ENCODE data around the gene RNASEH2B.

The RNASEH2B gene

GRCh38 chr13:50914176-50914700, 4.6 kb downstream of the RNASEH2B start:
- no peaks in the 10 kb centered on the region for H3K27me3 Mint-ChIP-seq
- ATAC-seq (replicated peaks) (no peak), DNase-seq (no peak)
- H3K27ac Mint-ChIP-seq: peak overlapping the region; percentile 67
- peaks cover 48 to 89% of the 10 kb centered on the region in 2 donors for H3K4me1 Mint-ChIP-seq
- H3K36me3 Mint-ChIP-seq: peaks cover 14 to 15% of the 10 kb centered on the region in 2 donors
- peak overlapping the region in 1 of 2 donors; percentile 47 for H3K4me3 Mint-ChIP-seq
- peaks cover 0 to 2% of the 10 kb centered on the region in 2 donors for H3K9me3 Mint-ChIP-seq

DNA sequence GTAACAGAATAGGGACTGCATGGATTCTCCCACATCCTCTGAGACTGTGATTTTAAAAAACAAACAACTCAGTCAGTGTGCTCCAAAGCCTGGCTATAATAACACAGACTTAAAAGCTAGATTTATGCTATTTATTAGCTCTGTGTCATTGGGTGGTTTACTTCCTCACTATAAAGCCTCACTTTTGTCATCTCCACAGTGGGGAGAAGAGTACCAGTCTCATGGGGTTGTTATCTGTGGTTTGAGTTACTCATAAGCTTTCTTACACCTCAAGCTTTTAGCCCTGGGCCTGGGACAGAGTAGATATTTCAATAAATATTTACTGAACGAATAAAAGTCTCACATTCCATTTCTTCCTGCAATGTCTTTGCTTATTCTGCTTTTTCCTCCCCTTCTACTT, 5.3 kb downstream of the RNASEH2B start:
- peaks cover 0 to 2% of the 10 kb centered on the region in 2 donors for H3K9me3 Mint-ChIP-seq
- no peak for DNase-seq
- H3K4me3 Mint-ChIP-seq: peak overlapping the region in 1 of 2 donors; percentile 3
- H3K4me1 Mint-ChIP-seq: peaks cover 52 to 94% of the 10 kb centered on the region in 2 donors
- peaks cover 14 to 15% of the 10 kb centered on the region in 2 donors for H3K36me3 Mint-ChIP-seq
- H3K27ac Mint-ChIP-seq: peak overlapping the region; percentile 82
- ATAC-seq (replicated peaks): peak; percentile 53 to 64
- H3K27me3 Mint-ChIP-seq: no peaks in the 10 kb centered on the region

GRCh38 chr13:50915565-50915964, 6.0 kb downstream of the RNASEH2B start:
- peaks cover 10 to 12% of the 10 kb centered on the region in 2 donors for H3K36me3 Mint-ChIP-seq
- peak; percentile 33 to 43 for ATAC-seq (replicated peaks)
- H3K4me3 Mint-ChIP-seq: peak overlapping the region; percentile 17 to 39
- peak; percentile 26 for DNase-seq
- H3K27me3 Mint-ChIP-seq: no peaks in the 10 kb centered on the region
- H3K4me1 Mint-ChIP-seq: peaks cover 52 to 95% of the 10 kb centered on the region in 2 donors
- peaks cover 0 to 2% of the 10 kb centered on the region in 2 donors for H3K9me3 Mint-ChIP-seq
- peak overlapping the region; percentile 82 for H3K27ac Mint-ChIP-seq

DNA sequence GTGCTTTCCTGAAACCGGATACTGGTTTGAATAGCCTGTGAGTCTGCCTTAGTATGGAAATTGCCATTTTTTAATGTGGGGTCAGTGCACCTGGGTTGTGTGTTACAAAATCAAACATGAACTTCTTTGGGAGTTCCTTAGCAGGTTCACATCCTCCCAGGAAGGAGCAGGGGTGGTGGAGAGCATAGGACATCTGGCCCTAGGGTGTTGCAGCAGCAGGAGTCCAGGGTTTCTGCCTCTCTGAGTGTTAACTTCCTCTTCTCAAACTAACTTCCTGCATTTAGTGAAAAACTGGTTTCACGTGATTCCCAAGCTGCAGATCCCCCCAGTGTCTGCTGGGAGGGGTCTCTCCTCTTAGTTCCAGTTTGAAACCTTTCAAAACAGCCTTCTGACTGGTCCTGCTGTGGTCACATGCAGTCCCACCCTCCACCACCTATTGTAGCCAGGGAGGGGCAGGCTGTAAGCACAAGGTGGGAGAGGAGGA, 7.2 kb downstream of the RNASEH2B start:
- ATAC-seq (replicated peaks): peak; percentile 37 to 43
- peaks cover 46 to 84% of the 10 kb centered on the region in 2 donors for H3K4me1 Mint-ChIP-seq
- H3K27ac Mint-ChIP-seq: peak overlapping the region; percentile 97
- H3K9me3 Mint-ChIP-seq: peaks cover 0 to 2% of the 10 kb centered on the region in 2 donors
- peak overlapping the region; percentile 73 to 74 for H3K4me3 Mint-ChIP-seq
- H3K36me3 Mint-ChIP-seq: peaks cover 10 to 11% of the 10 kb centered on the region in 2 donors
- peak; percentile 11 for DNase-seq
- no peaks in the 10 kb centered on the region for H3K27me3 Mint-ChIP-seq

GRCh38 chr13:50917572-50917971, 8.0 kb downstream of the RNASEH2B start:
- ATAC-seq (replicated peaks) (no peak), DNase-seq (no peak)
- H3K9me3 Mint-ChIP-seq: peaks cover 6% of the 10 kb centered on the region in 2 donors
- no peaks in the 10 kb centered on the region for H3K27me3 Mint-ChIP-seq
- peaks cover 38 to 76% of the 10 kb centered on the region in 2 donors for H3K4me1 Mint-ChIP-seq
- H3K36me3 Mint-ChIP-seq: peaks cover 18 to 20% of the 10 kb centered on the region in 2 donors
- no peak overlapping the region for H3K4me3 Mint-ChIP-seq
- peak overlapping the region; percentile 97 for H3K27ac Mint-ChIP-seq

GRCh38 chr13:50918567-50918966, 9.0 kb downstream of the RNASEH2B start:
- Mint-ChIP-seq H3K4me1 (peaks cover 37 to 66% of the 10 kb centered on the region in 2 donors), H3K36me3 (peaks cover 28 to 30% of the 10 kb centered on the region in 2 donors), H3K27ac (peak overlapping the region; percentile 51), H3K4me3 (no peak overlapping the region), H3K27me3 (no peaks in the 10 kb centered on the region), H3K9me3 (peaks cover 13 to 16% of the 10 kb centered on the region in 2 donors)
- no peak for DNase-seq
- no peak for ATAC-seq (replicated peaks)

DNA sequence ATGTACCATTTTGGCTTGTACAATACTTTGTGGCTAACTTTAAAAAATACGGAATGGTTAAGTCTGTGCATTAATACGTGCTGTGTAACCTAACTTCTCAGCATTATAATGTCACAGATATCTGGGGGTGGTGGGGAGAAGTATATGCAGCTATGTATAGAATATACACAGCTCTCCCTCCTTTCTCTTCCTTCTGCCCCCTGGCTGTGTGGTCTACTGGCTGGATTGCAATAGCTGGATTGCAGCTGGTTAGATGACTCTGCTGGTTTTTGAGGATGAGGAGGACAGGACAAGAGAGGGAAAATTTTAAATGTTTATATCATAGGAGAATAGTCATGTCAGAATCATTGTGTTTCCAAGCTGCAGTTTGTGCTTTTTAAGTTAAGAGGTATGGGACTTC, 9.7 kb downstream of the RNASEH2B start:
- no peak for ATAC-seq (replicated peaks)
- no peaks in the 10 kb centered on the region for H3K27me3 Mint-ChIP-seq
- peaks cover 33 to 35% of the 10 kb centered on the region in 2 donors for H3K36me3 Mint-ChIP-seq
- DNase-seq: no peak
- peaks cover 37 to 61% of the 10 kb centered on the region in 2 donors for H3K4me1 Mint-ChIP-seq
- no peak overlapping the region for H3K4me3 Mint-ChIP-seq
- H3K27ac Mint-ChIP-seq: peak overlapping the region; percentile 15
- H3K9me3 Mint-ChIP-seq: peaks cover 17 to 20% of the 10 kb centered on the region in 2 donors

DNA sequence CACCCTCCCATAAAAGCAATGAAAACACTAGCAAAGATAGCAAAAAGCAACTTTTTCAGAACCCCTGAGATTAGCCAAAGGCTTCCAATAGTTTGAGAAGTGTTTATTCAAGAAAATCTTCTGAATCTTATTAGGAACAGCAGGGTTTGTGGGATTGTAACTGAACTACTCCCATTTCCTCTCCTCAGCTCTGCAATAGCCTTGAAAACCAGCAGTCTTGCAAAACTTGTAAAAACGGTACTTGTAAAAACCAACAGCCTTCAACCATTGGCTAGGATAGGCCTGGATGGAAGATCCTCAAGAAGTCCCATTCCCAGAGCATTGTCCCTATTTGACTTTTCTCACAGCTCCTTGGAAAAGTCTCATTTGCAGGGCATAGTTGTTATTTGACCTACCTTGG, 12.1 kb downstream of the RNASEH2B start:
- Mint-ChIP-seq H3K36me3 (peaks cover 43 to 52% of the 10 kb centered on the region in 2 donors), H3K27ac (no peak overlapping the region), H3K4me1 (peaks cover 29 to 54% of the 10 kb centered on the region in 2 donors), H3K27me3 (no peaks in the 10 kb centered on the region), H3K9me3 (peaks cover 22 to 25% of the 10 kb centered on the region in 2 donors), H3K4me3 (no peak overlapping the region)
- no peak for DNase-seq
- no peak for ATAC-seq (replicated peaks)

DNA sequence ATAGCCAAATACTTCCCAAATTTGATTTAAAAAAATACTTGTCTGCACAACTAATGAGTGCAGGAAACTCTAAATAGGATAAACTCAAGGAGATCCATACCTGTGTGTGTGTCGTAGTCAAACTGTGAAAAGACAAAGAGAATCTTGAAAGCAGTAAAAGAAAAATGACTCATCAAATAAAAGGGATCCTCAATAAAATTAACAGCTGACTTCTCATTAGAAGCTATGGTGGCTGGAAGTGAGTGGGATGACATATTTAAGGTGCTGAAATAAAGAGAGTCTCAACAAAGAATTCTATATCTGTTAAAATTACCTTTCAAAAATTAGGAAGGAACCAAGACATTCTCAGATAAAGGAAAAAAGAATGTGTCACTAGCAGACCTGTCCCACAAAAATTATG, 13.7 kb downstream of the RNASEH2B start:
- peaks cover 38 to 47% of the 10 kb centered on the region in 2 donors for H3K36me3 Mint-ChIP-seq

DNA sequence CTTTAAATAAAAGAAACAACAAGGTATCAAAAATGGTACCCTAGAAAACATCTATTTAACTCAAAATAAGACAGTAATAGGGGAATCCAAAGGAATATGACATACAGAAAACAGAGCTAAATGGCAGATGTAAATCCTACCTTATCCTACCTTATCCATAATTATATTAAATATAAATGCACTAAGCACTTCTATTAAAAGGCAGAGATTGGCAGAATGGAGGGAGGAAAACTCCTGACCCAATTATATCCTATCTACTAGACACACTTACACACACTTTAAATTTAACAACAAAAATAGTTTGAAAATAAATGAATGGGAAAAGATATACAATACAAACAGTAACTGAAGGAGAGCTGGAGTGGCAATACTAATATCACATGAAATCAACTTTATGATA, 14.4 kb downstream of the RNASEH2B start:
- H3K27me3 Mint-ChIP-seq: no peaks in the 10 kb centered on the region
- DNase-seq (no peak), ATAC-seq (replicated peaks) (no peak)
- peaks cover 37 to 47% of the 10 kb centered on the region in 2 donors for H3K36me3 Mint-ChIP-seq
- H3K9me3 Mint-ChIP-seq: peaks cover 22 to 23% of the 10 kb centered on the region in 2 donors
- H3K27ac Mint-ChIP-seq: no peak overlapping the region
- H3K4me1 Mint-ChIP-seq: peaks cover 17 to 40% of the 10 kb centered on the region in 2 donors
- no peak overlapping the region for H3K4me3 Mint-ChIP-seq

More for the DNA sequence above, 13.7 kb downstream of the RNASEH2B start:
- Mint-ChIP-seq H3K27ac (no peak overlapping the region), H3K9me3 (peaks cover 22 to 23% of the 10 kb centered on the region in 2 donors), H3K4me1 (peaks cover 21 to 44% of the 10 kb centered on the region in 2 donors), H3K4me3 (no peak overlapping the region), H3K27me3 (no peaks in the 10 kb centered on the region)
- no peak for DNase-seq
- no peak for ATAC-seq (replicated peaks)

DNA sequence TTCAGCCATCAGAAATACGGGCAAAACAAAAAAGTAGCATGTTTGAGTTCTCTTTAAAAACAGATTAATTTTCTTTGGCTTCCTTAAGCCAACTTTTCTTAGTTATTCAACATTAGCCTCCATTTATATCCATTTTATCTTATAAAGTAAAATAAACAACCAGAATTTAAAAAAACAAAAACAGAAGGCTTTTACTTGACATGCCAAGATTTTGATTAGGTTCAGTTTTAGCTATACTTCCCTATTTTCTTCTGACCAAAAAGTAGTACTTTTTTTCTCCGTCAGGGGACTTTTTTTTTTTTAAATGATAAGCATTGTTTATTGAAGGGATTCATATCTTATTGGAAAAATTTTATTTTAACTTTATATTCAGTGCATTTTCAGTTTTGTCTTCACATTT, 18.1 kb downstream of the RNASEH2B start:
- Mint-ChIP-seq H3K4me3 (no peak overlapping the region), H3K4me1 (peaks cover 13 to 34% of the 10 kb centered on the region in 2 donors), H3K27ac (no peak overlapping the region), H3K27me3 (no peaks in the 10 kb centered on the region), H3K36me3 (peaks cover 38 to 53% of the 10 kb centered on the region in 2 donors), H3K9me3 (peaks cover 15 to 17% of the 10 kb centered on the region in 2 donors)
- DNase-seq (no peak), ATAC-seq (replicated peaks) (no peak)

DNA sequence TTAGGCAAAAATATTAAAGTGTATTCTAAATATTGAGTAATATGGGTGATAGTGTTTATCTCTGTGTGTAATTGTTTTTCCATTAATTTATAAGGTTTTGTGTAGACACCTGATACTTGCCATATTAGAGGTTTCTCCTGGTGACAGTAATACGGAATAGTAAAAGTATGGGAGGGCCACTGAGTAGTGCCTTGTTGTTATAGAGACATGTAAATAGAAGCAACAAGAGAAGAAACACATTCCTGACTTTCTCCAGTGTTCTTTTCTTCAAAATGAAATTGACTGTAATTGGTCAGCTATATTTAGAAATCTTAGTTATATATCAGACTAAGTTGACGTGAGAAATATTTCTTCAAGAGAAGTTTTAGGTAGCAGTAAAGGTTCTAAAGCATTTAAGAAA, 18.5 kb downstream of the RNASEH2B start:
- no peak for ATAC-seq (replicated peaks)
- Mint-ChIP-seq H3K4me3 (no peak overlapping the region), H3K36me3 (peaks cover 35 to 53% of the 10 kb centered on the region in 2 donors), H3K9me3 (peaks cover 11 to 14% of the 10 kb centered on the region in 2 donors), H3K27me3 (no peaks in the 10 kb centered on the region), H3K4me1 (peaks cover 13 to 34% of the 10 kb centered on the region in 2 donors), H3K27ac (no peak overlapping the region)
- DNase-seq: no peak

- H3K4me1 Mint-ChIP-seq: peaks cover 13 to 34% of the 10 kb centered on the region in 2 donors
- H3K36me3 Mint-ChIP-seq: peaks cover 29 to 48% of the 10 kb centered on the region in 2 donors
- DNase-seq (no peak), ATAC-seq (replicated peaks) (no peak)
- peaks cover 4 to 10% of the 10 kb centered on the region in 2 donors for H3K9me3 Mint-ChIP-seq
- H3K4me3 Mint-ChIP-seq: no peak overlapping the region
- no peaks in the 10 kb centered on the region for H3K27me3 Mint-ChIP-seq
- H3K27ac Mint-ChIP-seq: no peak overlapping the region
Measured at GRCh38 chr13:50928659-50929462, 19.3 kb downstream of the RNASEH2B start.

DNA sequence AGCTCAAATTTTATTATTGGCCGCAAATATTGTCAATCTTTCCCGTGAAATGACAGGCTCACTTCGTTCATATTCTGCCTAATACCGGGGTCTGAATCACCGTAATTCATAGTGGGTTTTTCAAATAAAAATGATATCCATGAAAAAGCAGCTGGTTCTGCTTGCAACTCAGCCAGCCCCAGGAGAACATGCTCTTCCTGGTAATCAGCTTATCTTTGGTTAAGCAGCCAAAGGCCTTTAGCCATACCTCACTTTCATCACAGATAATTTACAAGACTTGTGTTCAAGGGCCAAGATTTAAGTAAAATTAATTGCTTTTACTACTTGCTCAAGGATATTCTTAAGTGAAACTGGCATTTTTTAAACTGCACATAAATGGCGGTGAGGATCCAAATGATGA, 22.5 kb downstream of the RNASEH2B start:
- DNase-seq (no peak), ATAC-seq (replicated peaks) (no peak)
- no peak overlapping the region for H3K4me3 Mint-ChIP-seq
- H3K27ac Mint-ChIP-seq: no peak overlapping the region
- peaks cover 0 to 4% of the 10 kb centered on the region in 2 donors for H3K9me3 Mint-ChIP-seq
- peaks cover 14 to 23% of the 10 kb centered on the region in 2 donors for H3K4me1 Mint-ChIP-seq
- H3K36me3 Mint-ChIP-seq: peaks cover 40 to 56% of the 10 kb centered on the region in 2 donors
- no peaks in the 10 kb centered on the region for H3K27me3 Mint-ChIP-seq
